Body of pancreas (tissue), 4 donors: ENCODE data around the gene STX2. TPM values are rescaled to one million over a fixed set of nuclear protein-coding genes. Genes with fewer than 3 reads are reported as not detected.
A peak's percentile ranks its signal among the peaks of the same experiment; 100 is the strongest.

Experiments used
- ATAC-seq: fragments of 150-250 bp; one replicate; pipeline ENCODE4 v1.9.1; 2016
- DNase-seq, 4 donors: peaks; one replicate each; pipeline ENCODE4 v3.0.0-alpha.2; 2019
- H3K27ac ChIP-seq, 4 donors: fragments of 200-600 bp; sonication (generic); 1 replicate in 3 of 4; 2 replicates in 1 of 4; pipeline versions ENCODE4 v1.5.1 to v1.6.1; 2016 to 2019; ENCODE audit warnings: mild to moderate bottlenecking in 1 of 4, mixed read lengths in 1 of 4, moderate library complexity in 1 of 4
- H3K27me3 ChIP-seq, 2 donors: fragments of 200-600 bp; sonication (generic); one replicate each; pipeline ENCODE4 v1.6.0; 2016; ENCODE audit warnings: mild to moderate bottlenecking in 1 of 2
- H3K36me3 ChIP-seq, 2 donors: fragments of 200-600 bp; sonication (generic); replicated peaks in 1 of 2; 2 replicates each; pipeline ENCODE4 v1.5.1; 2016; ENCODE audit warnings: low read depth in 2 of 2; ENCODE audit not compliant: insufficient read depth in 1 of 2
- H3K4me1 ChIP-seq: fragments of 200-600 bp; sonication (generic); one replicate; pipeline ENCODE4 v1.6.0; 2016
- H3K4me3 ChIP-seq, 2 donors: fragments of 200-600 bp; sonication (generic); 1 replicate in 1 of 2; 2 replicates in 1 of 2; pipeline ENCODE4 v1.5.1; 2016 to 2019
- H3K9me3 ChIP-seq, 3 donors: fragments of 200-600 bp; sonication (generic); 1 replicate in 2 of 3; 2 replicates in 1 of 3; pipeline ENCODE4 v1.5.1; 2016
- CTCF ChIP-seq, 7 experiments: fragments of 450-650 bp in 4 of 7; fragments of 200-600 bp in 3 of 7; sonication (generic) in 3 of 7; IDR thresholded peaks; one replicate each; pipeline ENCODE4 v1.5.1; 2016 to 2019; ENCODE audit warnings: antibody characterized with exemption in 7 of 7
- POLR2A ChIP-seq, 3 donors: fragments of 450-650 bp; IDR thresholded peaks; one replicate each; pipeline ENCODE4 v1.6.1; 2016; ENCODE audit warnings: antibody characterized with exemption in 3 of 3, mild to moderate bottlenecking in 2 of 3
- WGBS, 2 donors: methylation state at CpG; one replicate each; pipeline ENCODE4 v1.1.5; 2017; 5-methylcytosine and 5-hydroxymethylcytosine counted together
- intact Hi-C: fragments of 100-400 bp; cut with DNase I; formaldehyde crosslinking; loops from one replicate; pipeline ENCODE4 v1.15.1; 2023
- total RNA-seq, 2 donors: library from RNA; depleted of rRNA; stranded (reverse); fragments of >200 nt; gene quantifications; one replicate each; pipeline ENCODE4 v1.1.0, GENCODE V29; 2016

Gene STX2
- total RNA-seq, 2 donors from 2014 or later = 17.1 to 18.8 TPM

- H3K27ac ChIP-seq = no peak overlapping the region
These were observed 73.8 kb downstream of the STX2 start for GRCh38 chr12:130765186-130765659.

GRCh38 chr12:130764475-130765185 is 74.4 kb downstream of the STX2 start:
- Histone ChIP-seq H3K36me3 (no peaks in the 10 kb centered on the region), H3K27ac (no peak overlapping the region), H3K27me3 (no peaks in the 10 kb centered on the region), H3K9me3 (peaks cover 0 to 5% (median 0%) of the 10 kb centered on the region in 3 donors), H3K4me1 (no peaks in the 10 kb centered on the region), H3K4me3 (no peak overlapping the region)
- ATAC-seq = peak; percentile 25
- DNase-seq = peak in 1 of 4 donors; percentile 46
- intact Hi-C loops = no loop called here
- WGBS, 2 donors = 85 to 92% methylated on average over 14 of the region's 14 CpGs
- no peak for TF ChIP-seq CTCF (IDR thresholded peaks at IDR 0.05)
- no peak for TF ChIP-seq POLR2A (IDR thresholded peaks at IDR 0.05)

More at GRCh38 chr12:130765186-130765659, 73.8 kb downstream of the STX2 start:
- H3K27me3 ChIP-seq = no peaks in the 10 kb centered on the region
- H3K4me1 ChIP-seq = no peaks in the 10 kb centered on the region
- no peak overlapping the region for H3K4me3 ChIP-seq
- WGBS, 2 donors = 70 to 79% methylated on average over 8 of the region's 8 CpGs
- H3K36me3 ChIP-seq = no peaks in the 10 kb centered on the region
- DNase-seq = no peak
- intact Hi-C loops = no loop called here
- ATAC-seq = no peak
- peaks cover 0 to 5% (median 0%) of the 10 kb centered on the region in 3 donors for H3K9me3 ChIP-seq
- no peak for TF ChIP-seq POLR2A (IDR thresholded peaks at IDR 0.05)
- no peak for TF ChIP-seq CTCF (IDR thresholded peaks at IDR 0.05)

GRCh38 chr12:130764073-130764472 is 75.0 kb downstream of the STX2 start:
- intact Hi-C loops = no loop called here
- H3K27me3 ChIP-seq = no peaks in the 10 kb centered on the region
- H3K4me3 ChIP-seq = no peak overlapping the region
- H3K36me3 ChIP-seq = no peaks in the 10 kb centered on the region
- 84 to 91% methylated on average over 4 of the region's 4 CpGs for whole genome bisulfite sequencing, 2 donors
- TF ChIP-seq POLR2A (IDR thresholded peaks at IDR 0.05) (no peak), CTCF (IDR thresholded peaks at IDR 0.05) (no peak)
- H3K27ac ChIP-seq = no peak overlapping the region
- DNase-seq (no peak), ATAC-seq (no peak)
- H3K9me3 ChIP-seq = peaks cover 0 to 5% (median 0%) of the 10 kb centered on the region in 3 donors
- no peaks in the 10 kb centered on the region for H3K4me1 ChIP-seq

GRCh38 chr12:130762319-130762675 is 76.8 kb downstream of the STX2 start:
- TF ChIP-seq CTCF (IDR thresholded peaks at IDR 0.05) (no peak), POLR2A (IDR thresholded peaks at IDR 0.05) (no peak)
- H3K27ac ChIP-seq = no peak overlapping the region
- H3K4me3 ChIP-seq = no peak overlapping the region
- no peaks in the 10 kb centered on the region for H3K4me1 ChIP-seq
- no peak for ATAC-seq
- WGBS, 2 donors = 48 to 57% methylated on average over 10 of the region's 10 CpGs
- peaks cover 0 to 5% (median 0%) of the 10 kb centered on the region in 3 donors for H3K9me3 ChIP-seq
- DNase-seq = no peak
- H3K27me3 ChIP-seq = no peaks in the 10 kb centered on the region
- intact Hi-C loops = no loop called here
- H3K36me3 ChIP-seq = no peaks in the 10 kb centered on the region
